OCI-LY7 (cell line): ENCODE data around the gene MACROH2A2.

Experiments
- EZH2phosphoT487 ChIP-seq: fragments of 200-600 bp; sonication (generic); IDR thresholded peaks from 2 replicates; pipeline ENCODE4 v1.6.1; 2018; ENCODE audit warnings: low read depth, borderline replicate concordance, mild to moderate bottlenecking, mixed run types, antibody characterized with exemption, low read length, moderate library complexity, mixed read lengths
- TF ChIP-seq, protein P1 (sequence below): fragments of 200-600 bp; sonication (generic); conservative IDR thresholded peaks from 2 replicates; pipeline ENCODE4 v1.5.1; 2014; ENCODE audit warnings: mild to moderate bottlenecking, antibody characterized with exemption, low read length, moderate library complexity, mixed read lengths

DNA sequence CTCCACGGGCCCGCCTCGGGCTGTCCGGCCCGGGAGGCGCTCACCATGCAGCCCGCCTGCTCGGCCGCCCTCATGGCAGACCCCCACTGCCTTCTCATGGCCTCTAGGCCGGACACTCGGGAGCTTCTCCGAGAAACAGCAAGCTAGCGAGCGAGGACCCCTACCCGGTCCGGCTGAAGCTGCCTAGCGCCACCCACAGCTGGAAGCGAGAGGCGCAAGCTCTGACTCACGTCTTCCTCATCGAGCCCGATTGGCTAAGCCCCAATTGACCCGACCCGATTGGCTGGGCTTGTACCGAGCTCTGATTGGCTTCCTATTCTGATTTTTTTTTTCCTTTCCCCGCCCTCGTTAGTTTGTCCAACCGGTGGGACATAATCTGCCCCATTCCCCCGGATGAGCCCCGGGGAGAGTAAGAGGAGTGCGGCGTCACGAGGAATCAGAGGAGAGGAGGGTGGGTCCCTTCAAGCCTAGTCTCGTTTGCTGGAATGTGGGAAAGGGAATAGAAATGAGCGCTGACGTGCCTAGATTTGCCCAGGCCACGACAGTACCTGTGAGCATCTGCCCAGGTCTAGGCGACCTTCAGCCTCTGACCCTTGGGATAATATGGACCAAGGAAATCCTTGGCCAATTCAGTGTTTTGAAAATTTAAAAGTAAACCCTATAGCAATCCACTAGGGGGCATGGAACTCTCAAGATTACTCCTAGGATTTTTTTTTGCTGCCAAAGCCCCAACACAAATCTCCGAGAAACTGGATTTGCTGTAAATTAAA lies 94.0 kb downstream of the MACROH2A2 start, which contains the start of gene TYSND1:
- TF ChIP-seq, protein P1, sequence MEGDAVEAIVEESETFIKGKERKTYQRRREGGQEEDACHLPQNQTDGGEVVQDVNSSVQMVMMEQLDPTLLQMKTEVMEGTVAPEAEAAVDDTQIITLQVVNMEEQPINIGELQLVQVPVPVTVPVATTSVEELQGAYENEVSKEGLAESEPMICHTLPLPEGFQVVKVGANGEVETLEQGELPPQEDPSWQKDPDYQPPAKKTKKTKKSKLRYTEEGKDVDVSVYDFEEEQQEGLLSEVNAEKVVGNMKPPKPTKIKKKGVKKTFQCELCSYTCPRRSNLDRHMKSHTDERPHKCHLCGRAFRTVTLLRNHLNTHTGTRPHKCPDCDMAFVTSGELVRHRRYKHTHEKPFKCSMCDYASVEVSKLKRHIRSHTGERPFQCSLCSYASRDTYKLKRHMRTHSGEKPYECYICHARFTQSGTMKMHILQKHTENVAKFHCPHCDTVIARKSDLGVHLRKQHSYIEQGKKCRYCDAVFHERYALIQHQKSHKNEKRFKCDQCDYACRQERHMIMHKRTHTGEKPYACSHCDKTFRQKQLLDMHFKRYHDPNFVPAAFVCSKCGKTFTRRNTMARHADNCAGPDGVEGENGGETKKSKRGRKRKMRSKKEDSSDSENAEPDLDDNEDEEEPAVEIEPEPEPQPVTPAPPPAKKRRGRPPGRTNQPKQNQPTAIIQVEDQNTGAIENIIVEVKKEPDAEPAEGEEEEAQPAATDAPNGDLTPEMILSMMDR: peak; percentile 84
- TF ChIP-seq EZH2phosphoT487: no peak
